Heart left ventricle (tissue), 16 donors: ENCODE results near the gene RHOB. TPM values are rescaled to one million over a fixed set of nuclear protein-coding genes. Genes with fewer than 3 reads are reported as not detected.
A peak's percentile ranks its signal among the peaks of the same experiment; 100 is the strongest.

Experiments used
- ATAC-seq, 4 donors: fragments of 200-7000 bp; cut with Tn5 transposase; one replicate each; pipeline ENCODE4 v1.9.1; 2020 to 2022; ENCODE audit warnings: moderate library complexity in 4 of 4, mild to moderate bottlenecking in 3 of 4, moderate number of reproducible peaks in 1 of 4
- DNase-seq, 5 donors: peaks; one replicate each; pipeline ENCODE4 v3.0.0-alpha.2; 2020
- H3K27ac ChIP-seq, 12 donors: fragments of 200-600 bp; sonication (generic) in 4 of 12; one replicate each; pipeline versions ENCODE4 v1.5.0 to v1.8.0; 2016 to 2022; ENCODE audit warnings: mild to moderate bottlenecking in 2 of 12
- H3K27me3 ChIP-seq, 9 donors: fragments of 200-600 bp; sonication (generic) in 2 of 9; one replicate each; pipeline versions ENCODE4 v1.5.1 to v1.8.0; 2016 to 2022; ENCODE audit warnings: mild to moderate bottlenecking in 3 of 9
- H3K36me3 ChIP-seq, 9 donors: fragments of 200-600 bp; sonication (generic) in 2 of 9; one replicate each; pipeline versions ENCODE4 v1.5.0 to v1.8.0; 2018 to 2022; ENCODE audit warnings: mild to moderate bottlenecking in 2 of 9
- H3K4me1 ChIP-seq, 12 donors: fragments of 200-600 bp; sonication (generic) in 4 of 12; one replicate each; pipeline versions ENCODE4 v1.5.0 to v1.8.0; 2016 to 2022; ENCODE audit warnings: mild to moderate bottlenecking in 3 of 12
- H3K4me3 ChIP-seq, 12 donors: fragments of 200-600 bp; sonication (generic) in 4 of 12; one replicate each; pipeline versions ENCODE4 v1.5.0 to v1.8.0; 2017 to 2022; ENCODE audit warnings: mild to moderate bottlenecking in 9 of 12, moderate library complexity in 4 of 12
- H3K9me3 ChIP-seq, 12 donors: fragments of 200-600 bp; sonication (generic) in 4 of 12; one replicate each; pipeline versions ENCODE4 v1.5.0 to v1.8.0; 2016 to 2022; ENCODE audit warnings: mild to moderate bottlenecking in 1 of 12
- POLR2A ChIP-seq, 2 donors: fragments of 450-650 bp; IDR thresholded peaks; one replicate each; pipeline ENCODE4 v1.6.1; 2017; ENCODE audit warnings: antibody characterized with exemption in 2 of 2, mild to moderate bottlenecking in 2 of 2, moderate library complexity in 2 of 2
- WGBS, 4 donors: extraction: QIAGEN DNeasy Blood & Tissue Kit in 2 of 4; methylation state at CpG; one replicate each; pipeline versions ENCODE4 v1.1.5 to v1.1.7; 2013 to 2018; 5-methylcytosine and 5-hydroxymethylcytosine counted together
- intact Hi-C, 10 donors: fragments of 100-400 bp; cut with DNase I; formaldehyde crosslinking; loops; one replicate each; pipeline versions ENCODE4 v1.11.1 to v1.14.2; 2022
- polyA plus RNA-seq, 2 donors: library from polyadenylated mRNA; stranded (reverse); fragments of 200-250 nt; gene quantifications; one replicate each; pipeline ENCODE4 v1.2.3, GENCODE V29; 2013
- total RNA-seq, 9 donors: library from RNA; depleted of rRNA in 2 of 9; stranded (reverse); fragments of >200 nt in 2 of 9; fragmentation: NEBNext Ultra II Directional in 3 of 9; extraction: Animal tissue kit (Norgen Biotek cat#: 25700) in 3 of 9; gene quantifications; one replicate each; pipeline versions ENCODE4 v1.1.0 to v1.2.4, GENCODE V29; 2016 to 2023
- TF ChIP-seq, protein P1 (sequence below), 12 donors: fragments of 200-600 bp; sonication (generic) in 4 of 12; IDR thresholded peaks; one replicate each; pipeline versions ENCODE4 v1.5.0 to v1.8.0; 2018 to 2022; ENCODE audit warnings: antibody characterized with exemption in 12 of 12, mild to moderate bottlenecking in 5 of 12
- donor health status: ischemic (EF 13 %, LVEDD 7.1; RV severe dilation, severe dysfunction).
- donor health status: healthy with polysubstance abuse.
- donor health status: DM: no; HTN: yes; CAD: no.
- donor health status: DM: no; HTN: no; CAD: no.
- donor health status: ischemic (EF 25% LVEDD 6.9; RV normal size, moderate dysfunction).
- donor health status: ischemic (EF 25% LVEDD 5.7; RV mildly dilated, moderate dysfunction).
- donor health status: healthy.
- donor health status: DM: yes; HTN: yes; CAD: no.
- donor health status: ischemic (EF 35%, LVEDD 5.7; RV mildly dilated, moderate dysfunction).
- donor health status: nonischemic (EF 11% LVEDD 7.7; RV severe dilation, severe dysfunction).
- donor health status: DM: yes; HTN: yes; CAD: no.
- donor health status: PGD.
- donor health status: ischemic (EF 29% LVEDD 5.4; RV normal size, mild dysfunction).
- donor health status: nonischemic (EF 23%, LVEDD 6.1; RV moderate dilation, normal function).

The RHOB gene
- total and polyA plus RNA-seq, 11 donors = 105 to 429 (median 169) TPM

DNA sequence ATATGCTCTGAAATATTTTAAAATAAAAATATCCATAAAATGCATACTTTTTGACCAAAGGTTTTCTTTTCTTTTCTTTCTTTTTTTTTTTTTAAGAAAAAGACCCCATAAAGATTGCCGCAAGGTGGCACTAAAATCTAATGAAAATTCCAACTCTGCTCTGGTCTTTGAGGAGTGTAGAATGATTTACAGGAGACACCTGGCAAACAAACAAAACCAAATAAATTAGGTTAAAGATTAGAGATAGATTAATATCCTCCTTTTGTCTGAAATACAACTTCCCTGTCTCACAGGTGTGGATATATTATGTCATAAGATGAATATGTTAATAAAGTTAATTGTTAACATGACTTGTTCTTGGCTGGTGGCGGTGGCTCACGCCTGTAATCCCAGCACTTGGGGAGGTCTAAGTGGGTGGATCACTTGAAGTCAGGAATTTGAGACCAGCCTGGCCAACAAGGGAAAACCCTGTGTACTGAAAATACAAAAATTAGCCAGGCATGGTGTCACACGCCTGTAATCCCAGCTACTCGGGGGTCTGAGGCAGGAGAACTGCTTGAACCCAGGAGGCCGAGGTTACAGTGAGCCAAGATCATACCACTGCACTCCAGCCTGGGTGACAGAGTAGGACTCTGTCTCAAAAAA, 3.5 kb upstream of the RHOB start:
- Histone ChIP-seq H3K4me3 (peak overlapping the region in 5 of 12 donors; percentile 1 to 97 (median 7)), H3K27ac (peak overlapping the region; percentile 59 to 99 (median 88)), H3K9me3 (no peaks in the 10 kb centered on the region), H3K36me3 (peaks cover 0 to 9% (median 7%) of the 10 kb centered on the region in 9 donors), H3K27me3 (no peaks in the 10 kb centered on the region), H3K4me1 (peaks cover 0 to 48% (median 19%) of the 10 kb centered on the region in 12 donors)
- DNase-seq (peak in 1 of 5 donors; percentile 17), ATAC-seq (no peak)
- intact Hi-C loops = loop anchor here in 8 of 10 donors (1.0 to 10.0 kb wide), 6 partner anchors 151 to 199 kb away; no protein-coding TSS in a partner anchor
- WGBS, 4 donors = 37 to 51% (median 45%) methylated on average over 6 of the region's 6 CpGs
- TF ChIP-seq, protein P1, sequence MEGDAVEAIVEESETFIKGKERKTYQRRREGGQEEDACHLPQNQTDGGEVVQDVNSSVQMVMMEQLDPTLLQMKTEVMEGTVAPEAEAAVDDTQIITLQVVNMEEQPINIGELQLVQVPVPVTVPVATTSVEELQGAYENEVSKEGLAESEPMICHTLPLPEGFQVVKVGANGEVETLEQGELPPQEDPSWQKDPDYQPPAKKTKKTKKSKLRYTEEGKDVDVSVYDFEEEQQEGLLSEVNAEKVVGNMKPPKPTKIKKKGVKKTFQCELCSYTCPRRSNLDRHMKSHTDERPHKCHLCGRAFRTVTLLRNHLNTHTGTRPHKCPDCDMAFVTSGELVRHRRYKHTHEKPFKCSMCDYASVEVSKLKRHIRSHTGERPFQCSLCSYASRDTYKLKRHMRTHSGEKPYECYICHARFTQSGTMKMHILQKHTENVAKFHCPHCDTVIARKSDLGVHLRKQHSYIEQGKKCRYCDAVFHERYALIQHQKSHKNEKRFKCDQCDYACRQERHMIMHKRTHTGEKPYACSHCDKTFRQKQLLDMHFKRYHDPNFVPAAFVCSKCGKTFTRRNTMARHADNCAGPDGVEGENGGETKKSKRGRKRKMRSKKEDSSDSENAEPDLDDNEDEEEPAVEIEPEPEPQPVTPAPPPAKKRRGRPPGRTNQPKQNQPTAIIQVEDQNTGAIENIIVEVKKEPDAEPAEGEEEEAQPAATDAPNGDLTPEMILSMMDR (IDR thresholded peaks at IDR 0.05) = peak; percentile 43 to 79 (median 70)
- TF ChIP-seq POLR2A (IDR thresholded peaks at IDR 0.05) = no peak

DNA sequence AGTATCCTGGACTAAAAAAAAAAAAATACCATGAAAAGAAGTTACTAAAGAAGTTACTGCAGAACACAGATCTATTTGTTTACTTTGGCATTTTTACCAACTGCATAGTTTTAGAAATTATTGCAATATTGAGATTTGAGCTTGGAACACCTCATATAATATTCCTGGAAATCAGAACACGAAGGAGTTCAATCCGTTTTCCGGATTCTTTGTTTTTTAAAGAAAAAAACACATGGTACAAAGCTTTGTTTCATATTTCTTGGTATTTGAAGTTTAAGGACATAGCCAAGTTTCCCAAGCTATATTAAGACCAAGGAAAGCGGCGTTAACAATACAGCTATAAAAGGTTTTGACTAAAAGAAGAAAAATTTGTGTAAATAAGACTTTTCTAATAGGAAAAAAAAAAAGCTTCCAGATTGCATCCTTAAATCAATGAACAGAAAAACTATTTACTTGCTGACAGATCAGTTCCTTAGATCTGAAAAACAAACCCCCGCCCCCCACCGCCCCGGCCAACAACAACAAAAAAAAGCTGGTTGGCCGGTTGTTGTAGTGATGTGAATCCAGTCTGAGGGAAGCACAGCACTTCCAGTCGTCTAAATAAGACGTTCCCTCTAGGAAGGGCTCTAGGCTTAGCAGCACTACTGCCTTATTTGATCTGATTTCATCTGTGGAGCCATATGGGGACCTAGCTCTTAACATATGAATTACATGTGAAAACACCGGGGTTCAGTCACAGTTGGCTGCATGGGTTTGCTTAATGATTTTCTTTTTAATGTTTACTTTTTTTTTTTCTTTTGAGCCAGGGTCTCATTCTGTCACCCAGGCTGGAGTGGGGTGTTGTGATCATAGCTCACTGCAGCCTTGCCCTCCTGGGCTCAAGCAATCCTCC, 2.5 kb upstream of the RHOB start:
- Histone ChIP-seq H3K36me3 (peaks cover 0 to 19% (median 15%) of the 10 kb centered on the region in 9 donors), H3K27me3 (no peaks in the 10 kb centered on the region), H3K4me3 (peak overlapping the region in 11 of 12 donors; percentile 4 to 97 (median 91)), H3K27ac (peak overlapping the region; percentile 61 to 99 (median 88)), H3K4me1 (peaks cover 0 to 48% (median 16%) of the 10 kb centered on the region in 12 donors), H3K9me3 (no peaks in the 10 kb centered on the region)
- intact Hi-C loops = loop anchor here in 3 of 10 donors (2.0 to 10.0 kb wide), 3 partner anchors 134 to 193 kb away; no protein-coding TSS in a partner anchor
- TF ChIP-seq, protein P1 (IDR thresholded peaks at IDR 0.05) = no peak
- TF ChIP-seq POLR2A (IDR thresholded peaks at IDR 0.05) = peak in 1 of 2 donors; percentile 32
- WGBS, 4 donors = 29 to 45% (median 33%) methylated on average over 12 of the region's 12 CpGs
- ATAC-seq (peak in 1 of 4 donors; percentile 27), DNase-seq (peak in 2 of 5 donors; percentile 25 to 40)

DNA sequence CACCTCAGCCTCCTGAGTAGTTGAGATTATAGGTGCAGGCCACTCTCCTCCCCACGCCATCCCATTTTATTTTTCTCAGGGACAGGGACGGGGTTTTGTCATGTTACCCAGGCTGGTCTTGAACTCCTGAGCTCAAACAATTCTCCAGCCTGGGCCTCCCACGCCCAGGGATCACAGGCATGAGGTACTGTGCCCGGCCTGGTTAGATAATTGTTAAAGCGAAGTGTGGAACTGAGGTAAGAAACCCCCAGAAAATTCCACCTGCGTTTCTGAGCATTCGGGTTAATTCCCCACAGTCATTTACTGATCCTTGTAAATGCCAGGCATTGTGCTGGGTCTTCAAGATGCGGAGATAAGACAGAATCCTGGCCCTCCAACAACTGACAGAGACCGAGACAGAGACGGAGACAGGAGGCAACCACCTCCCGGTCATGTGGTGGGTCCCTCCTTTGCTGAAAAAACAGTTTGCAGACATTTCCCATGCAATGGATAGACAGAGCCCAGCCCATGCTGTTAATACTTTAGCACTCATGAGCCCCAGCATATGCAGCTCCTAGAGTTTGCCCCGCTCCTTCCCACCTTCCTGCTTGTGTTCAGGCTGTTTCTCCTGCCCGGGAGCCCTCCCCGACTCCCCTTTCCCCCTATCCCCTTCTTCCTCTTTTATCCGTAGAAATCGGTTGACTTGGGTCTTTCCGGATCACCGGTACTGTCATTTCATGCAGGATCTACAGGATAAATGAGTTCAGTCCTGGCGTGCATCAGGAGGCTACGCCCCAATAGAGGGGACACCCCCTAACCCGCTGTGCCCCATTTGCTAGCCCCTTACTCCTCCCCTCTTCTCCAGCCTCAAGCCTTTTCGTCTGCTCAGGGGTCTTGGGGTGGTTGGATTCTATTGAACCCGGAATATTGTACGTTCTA, 1.6 kb upstream of the RHOB start:
- peaks cover 0 to 22% (median 18%) of the 10 kb centered on the region in 9 donors for H3K36me3 ChIP-seq
- no peaks in the 10 kb centered on the region for H3K27me3 ChIP-seq
- intact Hi-C loops = loop anchor here in 9 of 10 donors (2.0 to 10.0 kb wide), 5 partner anchors 134 to 192 kb away; no protein-coding TSS in a partner anchor
- TF ChIP-seq, protein P1 (IDR thresholded peaks at IDR 0.05) = no peak
- no peak for TF ChIP-seq POLR2A (IDR thresholded peaks at IDR 0.05)
- H3K27ac ChIP-seq = peak overlapping the region; percentile 61 to 99 (median 88)
- peak overlapping the region; percentile 12 to 97 (median 88) for H3K4me3 ChIP-seq
- ATAC-seq (no peak), DNase-seq (peak in 1 of 5 donors; percentile 21)
- 52 to 62% (median 56%) methylated on average over 24 of the region's 24 CpGs for WGBS, 4 donors
- peaks cover 0 to 48% (median 20%) of the 10 kb centered on the region in 12 donors for H3K4me1 ChIP-seq
- no peaks in the 10 kb centered on the region for H3K9me3 ChIP-seq
